Measurements from ENCODE around the gene CRELD2.
A peak's percentile ranks its signal among the peaks of the same experiment; 100 is the strongest.

Gene CRELD2

GRCh38 chr22:49960159-49961004 is 41.9 kb downstream of the CRELD2 start, which contains the start of gene PIM3 (continued):
- TF ChIP-seq ZNF366 (tag by site-specific recombination; conservative IDR thresholded peaks at IDR 0.05) (no peak), KLF9 (tag by site-specific recombination; IDR thresholded peaks at IDR 0.05; ENCODE audit: low read depth) (peak; percentile 60), ZNF350 (tag by site-specific recombination; IDR thresholded peaks at IDR 0.05) (no peak), ZNF510 (tag by site-specific recombination; IDR thresholded peaks at IDR 0.05; ENCODE audit: insufficient replicate concordance) (no peak), ZNF558 (tag by site-specific recombination; IDR thresholded peaks at IDR 0.05) (no peak), PBX3 (CRISPR knock-in tag; IDR thresholded peaks at IDR 0.05) (peak; percentile 17), TRIM28 (IDR thresholded peaks at IDR 0.05; ENCODE audit: borderline replicate concordance, low read length) (0 out of 2 replicates have a peak, but pooled peaks have one; percentile 33), ZNF114 (tag by site-specific recombination; IDR thresholded peaks at IDR 0.05) (no peak), SP2 (tag by site-specific recombination; IDR thresholded peaks at IDR 0.05) (peak; percentile 83), ZNF561 (tag by site-specific recombination; IDR thresholded peaks at IDR 0.05; ENCODE audit: borderline replicate concordance) (0 out of 2 replicates have a peak, but pooled peaks have one; percentile 58), ZNF768 (tag by site-specific recombination; IDR thresholded peaks at IDR 0.05) (no peak), ZNF398 (tag by site-specific recombination; IDR thresholded peaks at IDR 0.05) (peak; percentile 56; the same call in 1 of the 2 replicates), KLF10 (tag by site-specific recombination; IDR thresholded peaks at IDR 0.05) (peak; percentile 79), ZBTB8A (tag by site-specific recombination; IDR thresholded peaks at IDR 0.05) (peak; percentile 80), ZBTB7A (tag by site-specific recombination; IDR thresholded peaks at IDR 0.05; ENCODE audit: low read depth) (no peak; the same call in 1 of the 2 replicates), ZNF223 (tag by site-specific recombination; IDR thresholded peaks at IDR 0.05) (no peak), ZNF660 (tag by site-specific recombination; IDR thresholded peaks at IDR 0.05) (peak; percentile 31; the same call in 1 of the 2 replicates), ZNF654 (tag by site-specific recombination; IDR thresholded peaks at IDR 0.05; ENCODE audit: low read depth) (no peak), REPIN1 (tag by site-specific recombination; IDR thresholded peaks at IDR 0.05; ENCODE audit: low read depth) (no peak), ZNF394 (tag by site-specific recombination; IDR thresholded peaks at IDR 0.05; ENCODE audit: borderline replicate concordance) (no peak), ZNF677 (tag by site-specific recombination; IDR thresholded peaks at IDR 0.05) (peak; percentile 54; the same call in 1 of the 2 replicates), ZNF138 (tag by site-specific recombination; IDR thresholded peaks at IDR 0.05; ENCODE audit: borderline replicate concordance) (no peak), ZNF112 (tag by site-specific recombination; IDR thresholded peaks at IDR 0.05) (no peak), ZNF549 (tag by site-specific recombination; IDR thresholded peaks at IDR 0.05) (no peak), GLIS2 (tag by site-specific recombination; IDR thresholded peaks at IDR 0.05) (peak; percentile 99), ZNF146 (tag by site-specific recombination; IDR thresholded peaks at IDR 0.05) (no peak), ZNF610 (tag by site-specific recombination; IDR thresholded peaks at IDR 0.05; ENCODE audit: borderline replicate concordance) (0 out of 2 replicates have a peak, but pooled peaks have one; percentile 26)
- TF ChIP-seq, protein P1, sequence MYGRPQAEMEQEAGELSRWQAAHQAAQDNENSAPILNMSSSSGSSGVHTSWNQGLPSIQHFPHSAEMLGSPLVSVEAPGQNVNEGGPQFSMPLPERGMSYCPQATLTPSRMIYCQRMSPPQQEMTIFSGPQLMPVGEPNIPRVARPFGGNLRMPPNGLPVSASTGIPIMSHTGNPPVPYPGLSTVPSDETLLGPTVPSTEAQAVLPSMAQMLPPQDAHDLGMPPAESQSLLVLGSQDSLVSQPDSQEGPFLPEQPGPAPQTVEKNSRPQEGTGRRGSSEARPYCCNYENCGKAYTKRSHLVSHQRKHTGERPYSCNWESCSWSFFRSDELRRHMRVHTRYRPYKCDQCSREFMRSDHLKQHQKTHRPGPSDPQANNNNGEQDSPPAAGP (tag by site-specific recombination; IDR thresholded peaks at IDR 0.05) = peak; percentile 72; the same call in 1 of the 2 replicates
- TF ChIP-seq, protein P2, sequence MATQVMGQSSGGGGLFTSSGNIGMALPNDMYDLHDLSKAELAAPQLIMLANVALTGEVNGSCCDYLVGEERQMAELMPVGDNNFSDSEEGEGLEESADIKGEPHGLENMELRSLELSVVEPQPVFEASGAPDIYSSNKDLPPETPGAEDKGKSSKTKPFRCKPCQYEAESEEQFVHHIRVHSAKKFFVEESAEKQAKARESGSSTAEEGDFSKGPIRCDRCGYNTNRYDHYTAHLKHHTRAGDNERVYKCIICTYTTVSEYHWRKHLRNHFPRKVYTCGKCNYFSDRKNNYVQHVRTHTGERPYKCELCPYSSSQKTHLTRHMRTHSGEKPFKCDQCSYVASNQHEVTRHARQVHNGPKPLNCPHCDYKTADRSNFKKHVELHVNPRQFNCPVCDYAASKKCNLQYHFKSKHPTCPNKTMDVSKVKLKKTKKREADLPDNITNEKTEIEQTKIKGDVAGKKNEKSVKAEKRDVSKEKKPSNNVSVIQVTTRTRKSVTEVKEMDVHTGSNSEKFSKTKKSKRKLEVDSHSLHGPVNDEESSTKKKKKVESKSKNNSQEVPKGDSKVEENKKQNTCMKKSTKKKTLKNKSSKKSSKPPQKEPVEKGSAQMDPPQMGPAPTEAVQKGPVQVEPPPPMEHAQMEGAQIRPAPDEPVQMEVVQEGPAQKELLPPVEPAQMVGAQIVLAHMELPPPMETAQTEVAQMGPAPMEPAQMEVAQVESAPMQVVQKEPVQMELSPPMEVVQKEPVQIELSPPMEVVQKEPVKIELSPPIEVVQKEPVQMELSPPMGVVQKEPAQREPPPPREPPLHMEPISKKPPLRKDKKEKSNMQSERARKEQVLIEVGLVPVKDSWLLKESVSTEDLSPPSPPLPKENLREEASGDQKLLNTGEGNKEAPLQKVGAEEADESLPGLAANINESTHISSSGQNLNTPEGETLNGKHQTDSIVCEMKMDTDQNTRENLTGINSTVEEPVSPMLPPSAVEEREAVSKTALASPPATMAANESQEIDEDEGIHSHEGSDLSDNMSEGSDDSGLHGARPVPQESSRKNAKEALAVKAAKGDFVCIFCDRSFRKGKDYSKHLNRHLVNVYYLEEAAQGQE (tag by site-specific recombination; IDR thresholded peaks at IDR 0.05) = no peak
- TF ChIP-seq, protein P3, sequence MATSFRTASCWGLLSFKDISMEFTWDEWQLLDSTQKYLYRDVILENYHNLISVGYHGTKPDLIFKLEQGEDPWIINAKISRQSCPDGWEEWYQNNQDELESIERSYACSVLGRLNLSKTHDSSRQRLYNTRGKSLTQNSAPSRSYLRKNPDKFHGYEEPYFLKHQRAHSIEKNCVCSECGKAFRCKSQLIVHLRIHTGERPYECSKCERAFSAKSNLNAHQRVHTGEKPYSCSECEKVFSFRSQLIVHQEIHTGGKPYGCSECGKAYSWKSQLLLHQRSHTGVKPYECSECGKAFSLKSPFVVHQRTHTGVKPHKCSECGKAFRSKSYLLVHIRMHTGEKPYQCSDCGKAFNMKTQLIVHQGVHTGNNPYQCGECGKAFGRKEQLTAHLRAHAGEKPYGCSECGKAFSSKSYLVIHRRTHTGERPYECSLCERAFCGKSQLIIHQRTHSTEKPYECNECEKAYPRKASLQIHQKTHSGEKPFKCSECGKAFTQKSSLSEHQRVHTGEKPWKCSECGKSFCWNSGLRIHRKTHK (tag by site-specific recombination; IDR thresholded peaks at IDR 0.05) = no peak

Measured in HEK293 (cell line).